Panc1 (cell line): ENCODE results near the gene HYAL3. TPM values are rescaled to one million over a fixed set of nuclear protein-coding genes. Genes with fewer than 3 reads are reported as not detected.

Source experiments
- ATAC-seq: fragments of 200-7000 bp; cut with Tn5 transposase; 2 replicates; pipeline ENCODE4 v1.9.1; 2020; ENCODE audit warnings: mild to moderate bottlenecking, moderate library complexity
- BruUV-seq: library from RNA; stranded (reverse); fragments of 400-500 nt; replicated peaks from 2 replicates; lab custom pipeline; 2021; lab: Mats Ljungman, UMichigan
- CTCF ChIA-PET: fragments of 300-600 bp; sonication (Branson Sonifier 250); formaldehyde crosslinking; loops from one replicate; lab custom pipeline; 2022; ENCODE audit warnings: antibody characterized with exemption; lab: Charles Lee
- POLR2A ChIA-PET: fragments of 300-600 bp; sonication (Branson Sonifier 250); formaldehyde crosslinking; loops from one replicate; lab custom pipeline; 2022; ENCODE audit warnings: antibody characterized with exemption; lab: Charles Lee
- DNase-seq: peaks from one replicate; pipeline ENCODE4 v3.0.0-alpha.2; 2010; ENCODE audit warnings: low read depth, low spot score
- H3K27ac ChIP-seq: 2 replicates; pipeline ENCODE4 v1.5.1; 2011; ENCODE audit warnings: mild to moderate bottlenecking, low read length, inconsistent platforms
- H3K27me3 ChIP-seq: fragments of 200-500 bp; sonication (Bioruptor generic); 2 replicates; pipeline ENCODE4 v1.6.0; 2014; ENCODE audit warnings: low read length, inconsistent platforms; ENCODE audit not compliant: control insufficient read depth, insufficient read depth
- H3K36me3 ChIP-seq: fragments of 200-500 bp; sonication (Bioruptor generic); 2 replicates; pipeline ENCODE4 v1.5.1; 2014; ENCODE audit warnings: inconsistent platforms, mild to moderate bottlenecking, low read length, moderate library complexity; ENCODE audit not compliant: control insufficient read depth, insufficient read depth
- H3K4me1 ChIP-seq: 2 replicates; pipeline ENCODE4 v1.5.1; 2011; ENCODE audit warnings: inconsistent platforms, mild to moderate bottlenecking, low read length, moderate library complexity; ENCODE audit not compliant: control insufficient read depth, insufficient read depth
- H3K4me3 ChIP-seq, 2 experiments: 2 replicates each; pipeline ENCODE4 v1.5.1; 2011 to 2012; ENCODE audit warnings: low read depth in 2 of 2, low read length in 2 of 2, mild to moderate bottlenecking in 2 of 2, inconsistent platforms in 1 of 2, moderate library complexity in 1 of 2
- H3K9me3 ChIP-seq: fragments of 200-500 bp; sonication (Bioruptor generic); 2 replicates; pipeline ENCODE4 v1.5.1; 2014; ENCODE audit warnings: low read depth, mild to moderate bottlenecking, inconsistent platforms, low read length, moderate library complexity; ENCODE audit not compliant: control insufficient read depth, insufficient read depth
- CTCF ChIP-seq: fragments of 450-650 bp; IDR thresholded peaks from 2 replicates; pipeline ENCODE4 v1.5.1; 2017; ENCODE audit warnings: mild to moderate bottlenecking
- POLR2AphosphoS5 ChIP-seq: IDR thresholded peaks from 2 replicates; pipeline ENCODE4 v1.6.1; 2012; ENCODE audit warnings: mild to moderate bottlenecking, low read depth, low read length, moderate library complexity
- REST ChIP-seq, 2 experiments: IDR thresholded peaks; 2 replicates each; pipeline ENCODE4 v1.6.1; 2011 to 2012; ENCODE audit warnings: low read depth in 2 of 2, control low read depth in 1 of 2, low read length in 1 of 2, mild to moderate bottlenecking in 1 of 2, moderate library complexity in 1 of 2; ENCODE audit not compliant: insufficient read depth in 1 of 2
- SIN3A ChIP-seq: IDR thresholded peaks from 2 replicates; pipeline ENCODE4 v1.6.1; 2012; ENCODE audit warnings: low read depth, mild to moderate bottlenecking, low read length, moderate library complexity, borderline replicate concordance; ENCODE audit not compliant: insufficient read depth
- TCF7L2 ChIP-seq: IDR thresholded peaks from 2 replicates; pipeline ENCODE4 v1.6.1; 2011; ENCODE audit warnings: mild to moderate bottlenecking, low read depth, low read length, inconsistent platforms
- in situ Hi-C: cut with HindIII; loops from 2 replicates; pipeline ENCODE4 v1.10.0; 2016; ENCODE audit warnings: low sequenced_read_pairs, low pct_unique_long_range_greater_than_20kb
- intact Hi-C: fragments of 100-400 bp; cut with micrococcal nuclease; formaldehyde crosslinking; loops from one replicate; pipeline ENCODE4 v1.10.0; 2022; ENCODE audit not compliant: unreplicated experiment
- total RNA-seq: library from RNA; stranded (reverse); gene quantifications from one replicate; pipeline ENCODE4 v1.2.1, GENCODE V29; 2021; ENCODE audit not compliant: unreplicated experiment

The HYAL3 gene
- total RNA-seq, 1 experiment from 2014 or later, result 3.9 TPM

DNA sequence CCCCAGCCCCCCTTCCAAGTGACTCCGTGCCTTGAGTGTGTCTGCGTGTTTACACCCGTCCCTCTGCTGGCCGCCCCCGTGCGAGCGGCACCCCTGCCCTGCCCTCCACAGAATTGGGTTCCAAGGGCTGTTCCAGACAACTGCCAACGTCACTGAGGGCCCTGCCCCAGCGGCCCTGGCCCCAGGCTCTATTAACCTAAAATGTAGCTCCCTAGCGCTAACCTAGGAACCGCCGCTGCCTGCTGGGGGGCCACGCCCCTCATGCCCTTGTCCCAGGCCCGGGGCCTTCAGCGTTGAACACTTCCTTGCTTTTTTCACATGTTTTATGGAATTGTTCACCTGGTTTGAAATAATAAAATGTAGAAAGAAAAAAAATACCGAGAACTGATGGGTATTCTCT is 40.2 kb downstream of the HYAL3 start:
- ChIA-PET CTCF (no interaction called here), POLR2A (no interaction called here)
- Histone ChIP-seq H3K27ac (no peak overlapping the region), H3K4me1 (peaks cover 9% of the 10 kb centered on the region), H3K27me3 (no peaks in the 10 kb centered on the region), H3K36me3 (no peaks in the 10 kb centered on the region), H3K4me3 (no peak overlapping the region), H3K9me3 (no peaks in the 10 kb centered on the region)
- TF ChIP-seq POLR2AphosphoS5, result no peak
- no peak for TF ChIP-seq CTCF
- no peak for TF ChIP-seq TCF7L2
- TF ChIP-seq REST (IDR thresholded peaks at IDR 0.05; ENCODE audit: insufficient read depth in 1 of 2, low read depth in 2 of 2, low read length in 1 of 2), result no peak
- TF ChIP-seq SIN3A, result no peak
- DNase-seq, result no peak
- ATAC-seq, result no peak
- intact Hi-C loops (no loop called here), in situ Hi-C loops (no loop called here)
- BruUV-seq, result no TSS peak

- ChIA-PET CTCF (no interaction called here), POLR2A (no interaction called here)
- no peaks in the 10 kb centered on the region for H3K36me3 ChIP-seq
These were observed 41.0 kb downstream of the HYAL3 start for GRCh38 chr3:50258029-50258680.

More at GRCh38 chr3:50258029-50258680, 41.0 kb downstream of the HYAL3 start:
- Histone ChIP-seq H3K9me3 (no peaks in the 10 kb centered on the region), H3K27ac (no peak overlapping the region), H3K4me1 (peaks cover 9% of the 10 kb centered on the region), H3K27me3 (no peaks in the 10 kb centered on the region), H3K4me3 (no peak overlapping the region)
- no peak for DNase-seq
- TF ChIP-seq POLR2AphosphoS5 (no peak), TCF7L2 (no peak), SIN3A (no peak), REST (IDR thresholded peaks at IDR 0.05; ENCODE audit: insufficient read depth in 1 of 2, low read depth in 2 of 2, low read length in 1 of 2) (no peak), CTCF (no peak)
- intact Hi-C loops, result no loop called here
- in situ Hi-C loops, result no loop called here
- BruUV-seq, result no TSS peak
- no peak for ATAC-seq
